ENCODE measurements around the gene MROH2B.

GRCh38 chr5:41048986-41049385, 22.2 kb downstream of the MROH2B start:
- TF ChIP-seq POLR2AphosphoS5 (IDR thresholded peaks at IDR 0.05; ENCODE audit: borderline replicate concordance, low read depth, low read length), result no peak
- no peak for TF ChIP-seq EZH2 (IDR thresholded peaks at IDR 0.05)
- no peak for TF ChIP-seq FOXP2 (optimal IDR thresholded peaks at IDR 0.05; ENCODE audit: control extremely low read depth, extremely low read length, insufficient read depth)
